Mesenchymal stem cell (in vitro differentiated cells and primary cell): ENCODE results near the gene TAS2R40.

Experiments
- DNase-seq: peaks from one replicate; pipeline ENCODE4 v3.0.0-alpha.2; 2013
- H2AFZ ChIP-seq: one replicate; pipeline ENCODE4 v1.6.1; 2013; ENCODE audit warnings: low read depth, mild to moderate bottlenecking, control low read depth, inconsistent platforms, low read length, moderate library complexity
- H2AK5ac ChIP-seq: 2 replicates; pipeline ENCODE4 v1.6.1; 2013; ENCODE audit warnings: low read length, moderate library complexity, mild to moderate bottlenecking, inconsistent platforms; ENCODE audit not compliant: severe bottlenecking
- H2BK120ac ChIP-seq: one replicate; pipeline ENCODE4 v1.6.1; 2013; ENCODE audit warnings: low read depth, mild to moderate bottlenecking, inconsistent platforms, low read length, moderate library complexity
- H2BK12ac ChIP-seq, 2 experiments: one replicate each; pipeline ENCODE4 v1.6.1; 2013; ENCODE audit warnings: inconsistent platforms in 2 of 2, low read length in 2 of 2, mild to moderate bottlenecking in 2 of 2, moderate library complexity in 2 of 2, control low read depth in 1 of 2
- H2BK15ac ChIP-seq: one replicate; pipeline ENCODE4 v1.6.1; 2013; ENCODE audit warnings: mild to moderate bottlenecking, low read depth, inconsistent platforms; ENCODE audit not compliant: poor library complexity, severe bottlenecking
- H2BK5ac ChIP-seq: 2 replicates; pipeline ENCODE4 v1.6.1; 2013; ENCODE audit warnings: low read depth, mild to moderate bottlenecking, low read length, control low read depth, inconsistent platforms; ENCODE audit not compliant: poor library complexity, severe bottlenecking
- H3K14ac ChIP-seq, 2 experiments: one replicate each; pipeline ENCODE4 v1.6.1; 2013; ENCODE audit warnings: inconsistent platforms in 2 of 2, low read length in 2 of 2, control low read depth in 1 of 2, mild to moderate bottlenecking in 1 of 2, moderate library complexity in 1 of 2
- H3K18ac ChIP-seq, 2 experiments: one replicate each; pipeline ENCODE4 v1.6.1; 2013; ENCODE audit warnings: inconsistent platforms in 2 of 2, low read length in 2 of 2, control low read depth in 1 of 2, low read depth in 1 of 2, mild to moderate bottlenecking in 1 of 2
- H3K23ac ChIP-seq, 2 experiments: one replicate each; pipeline ENCODE4 v1.6.1; 2013; ENCODE audit warnings: inconsistent platforms in 2 of 2, low read length in 2 of 2, mild to moderate bottlenecking in 2 of 2, moderate library complexity in 2 of 2, control low read depth in 1 of 2
- H3K27ac ChIP-seq: 2 replicates; pipeline ENCODE4 v1.5.1; 2013; ENCODE audit warnings: mild to moderate bottlenecking, moderate library complexity, low read length, control low read depth, inconsistent platforms; ENCODE audit not compliant: poor library complexity, severe bottlenecking
- H3K27me3 ChIP-seq, 2 experiments: 2 replicates each; pipeline versions ENCODE4 v1.6.1 to v1.7.0; 2013; ENCODE audit warnings: low read length in 2 of 2, mild to moderate bottlenecking in 2 of 2, moderate library complexity in 2 of 2, control low read depth in 1 of 2, inconsistent platforms in 1 of 2; ENCODE audit not compliant: control insufficient read depth in 1 of 2, insufficient read depth in 1 of 2
- H3K36me3 ChIP-seq, 2 experiments: 2 replicates each; pipeline versions ENCODE4 v1.6.1 to v1.7.0; 2013; ENCODE audit warnings: low read length in 2 of 2, control low read depth in 1 of 2, inconsistent platforms in 1 of 2, low read depth in 1 of 2, mild to moderate bottlenecking in 1 of 2; ENCODE audit not compliant: insufficient read depth in 2 of 2, control insufficient read depth in 1 of 2
- H3K4ac ChIP-seq, 2 experiments: one replicate each; pipeline ENCODE4 v1.6.1; 2013; ENCODE audit warnings: inconsistent platforms in 2 of 2, low read length in 2 of 2, mild to moderate bottlenecking in 2 of 2, moderate library complexity in 2 of 2, control low read depth in 1 of 2, low read depth in 1 of 2
- H3K4me1 ChIP-seq: 2 replicates; pipeline ENCODE4 v1.6.1; 2013; ENCODE audit warnings: low read depth, low read length, control low read depth; ENCODE audit not compliant: control insufficient read depth, insufficient read depth
- H3K4me2 ChIP-seq: 2 replicates; pipeline ENCODE4 v1.6.1; 2013; ENCODE audit warnings: low read length, mild to moderate bottlenecking, inconsistent platforms; ENCODE audit not compliant: poor library complexity, severe bottlenecking
- H3K4me3 ChIP-seq, 2 experiments: 2 replicates each; pipeline versions ENCODE4 v1.5.1 to v1.7.0; 2013; ENCODE audit warnings: low read length in 2 of 2, mild to moderate bottlenecking in 2 of 2, control low read depth in 1 of 2, low read depth in 1 of 2; ENCODE audit not compliant: insufficient read depth in 1 of 2
- H3K79me1 ChIP-seq: replicated peaks from 2 replicates; pipeline ENCODE4 v1.6.1; 2013; ENCODE audit warnings: mild to moderate bottlenecking, control low read depth, low read length, inconsistent platforms; ENCODE audit not compliant: poor library complexity, severe bottlenecking
- H3K9ac ChIP-seq: 2 replicates; pipeline ENCODE4 v1.7.0; 2013; ENCODE audit warnings: mild to moderate bottlenecking, low read length, moderate library complexity
- H3K9me3 ChIP-seq: 2 replicates; pipeline ENCODE4 v1.7.0; 2013; ENCODE audit warnings: mild to moderate bottlenecking, low read length; ENCODE audit not compliant: control insufficient read depth
- H4K8ac ChIP-seq: one replicate; pipeline ENCODE4 v1.6.1; 2013; ENCODE audit warnings: inconsistent platforms, mild to moderate bottlenecking, low read length, moderate library complexity
- H4K91ac ChIP-seq: one replicate; pipeline ENCODE4 v1.6.1; 2013; ENCODE audit warnings: mild to moderate bottlenecking, low read length, inconsistent platforms
- WGBS: methylation state at CpG from one replicate; pipeline ENCODE4 v1.1.7; 2013; ENCODE audit warnings: mixed read lengths; 5-methylcytosine and 5-hydroxymethylcytosine counted together

Gene TAS2R40

GRCh38 chr7:143234533-143234875 is 12.7 kb downstream of the TAS2R40 start:
- 74% methylated on average over 3 of the region's 3 CpGs for WGBS

GRCh38 chr7:143235561-143235960 is 13.7 kb downstream of the TAS2R40 start:
- Histone ChIP-seq H2BK5ac (no peak overlapping the region), H2BK120ac (no peak overlapping the region), H3K27ac (no peak overlapping the region), H3K18ac (no peak overlapping the region), H3K4me3 (no peak overlapping the region), H3K23ac (no peak overlapping the region), H3K9ac (no peak overlapping the region), H3K27me3 (no peaks in the 10 kb centered on the region), H3K79me1 (no peaks in the 10 kb centered on the region), H2AK5ac (no peak overlapping the region), H3K4ac (no peak overlapping the region), H2AFZ (no peak overlapping the region), H3K14ac (no peak overlapping the region), H4K8ac (no peak overlapping the region), H4K91ac (no peak overlapping the region), H3K4me1 (no peaks in the 10 kb centered on the region), H2BK15ac (no peak overlapping the region), H3K36me3 (no peaks in the 10 kb centered on the region), H3K9me3 (peaks cover 34% of the 10 kb centered on the region), H2BK12ac (no peak overlapping the region), H3K4me2 (no peak overlapping the region)
- DNase-seq, result no peak
- WGBS, result no CpG with 5 or more reads among the region's 1 CpG

More at GRCh38 chr7:143234533-143234875, 12.7 kb downstream of the TAS2R40 start:
- DNase-seq, result no peak
- no peak overlapping the region for H2AK5ac ChIP-seq
- H4K8ac ChIP-seq, result no peak overlapping the region
- no peak overlapping the region for H2BK12ac ChIP-seq
- H2BK120ac ChIP-seq, result no peak overlapping the region
- no peak overlapping the region for H3K14ac ChIP-seq
- no peak overlapping the region for H3K4me2 ChIP-seq
- H2BK15ac ChIP-seq, result no peak overlapping the region
- H3K36me3 ChIP-seq, result no peaks in the 10 kb centered on the region
- H3K9ac ChIP-seq, result no peak overlapping the region
- H3K4me3 ChIP-seq, result no peak overlapping the region
- no peak overlapping the region for H3K4ac ChIP-seq
- no peaks in the 10 kb centered on the region for H3K4me1 ChIP-seq
- H3K23ac ChIP-seq, result no peak overlapping the region
- no peak overlapping the region for H2AFZ ChIP-seq
- no peak overlapping the region for H3K18ac ChIP-seq
- no peaks in the 10 kb centered on the region for H3K79me1 ChIP-seq
- peaks cover 34% of the 10 kb centered on the region for H3K9me3 ChIP-seq
- H4K91ac ChIP-seq, result no peak overlapping the region
- no peak overlapping the region for H2BK5ac ChIP-seq
- H3K27me3 ChIP-seq, result no peaks in the 10 kb centered on the region
- no peak overlapping the region for H3K27ac ChIP-seq

- WGBS, result 67% methylated on average over 1 of the region's 3 CpGs
- Histone ChIP-seq H4K91ac (no peak overlapping the region), H2BK15ac (no peak overlapping the region), H3K9me3 (peaks cover 34% of the 10 kb centered on the region), H3K4me1 (no peaks in the 10 kb centered on the region), H2AK5ac (no peak overlapping the region), H3K4ac (no peak overlapping the region), H3K36me3 (no peaks in the 10 kb centered on the region), H4K8ac (no peak overlapping the region), H3K4me2 (no peak overlapping the region), H3K9ac (no peak overlapping the region), H2BK12ac (no peak overlapping the region), H3K27ac (no peak overlapping the region), H3K79me1 (no peaks in the 10 kb centered on the region), H3K27me3 (no peaks in the 10 kb centered on the region), H3K18ac (no peak overlapping the region), H2BK120ac (no peak overlapping the region), H2BK5ac (no peak overlapping the region), H3K4me3 (no peak overlapping the region), H3K14ac (no peak overlapping the region), H3K23ac (no peak overlapping the region), H2AFZ (no peak overlapping the region)
- DNase-seq, result no peak
These were observed 14.7 kb downstream of the TAS2R40 start for GRCh38 chr7:143236408-143236990.

- Histone ChIP-seq H2BK5ac (no peak overlapping the region), H3K27me3 (no peaks in the 10 kb centered on the region), H3K79me1 (no peaks in the 10 kb centered on the region), H3K36me3 (no peaks in the 10 kb centered on the region), H3K14ac (no peak overlapping the region), H2BK15ac (no peak overlapping the region), H3K9ac (no peak overlapping the region), H3K4ac (no peak overlapping the region), H4K91ac (no peak overlapping the region), H2AFZ (no peak overlapping the region), H4K8ac (no peak overlapping the region), H3K9me3 (peaks cover 34% of the 10 kb centered on the region), H3K23ac (no peak overlapping the region), H2BK12ac (no peak overlapping the region), H3K4me3 (no peak overlapping the region), H3K18ac (no peak overlapping the region), H3K4me2 (no peak overlapping the region), H3K4me1 (no peaks in the 10 kb centered on the region), H3K27ac (no peak overlapping the region), H2AK5ac (no peak overlapping the region), H2BK120ac (no peak overlapping the region)
- no peak for DNase-seq
These were observed 15.5 kb downstream of the TAS2R40 start for GRCh38 chr7:143237366-143237765.
